Body of pancreas (tissue), 2 donors: ENCODE measurements around the gene ANXA3. TPM values are rescaled to one million over a fixed set of nuclear protein-coding genes. Genes with fewer than 3 reads are reported as not detected.

Source experiments
- small RNA-seq: library from RNA; depleted of rRNA; stranded (forward); fragments of <200 nt; gene quantifications from one replicate; pipeline ENCODE3, GENCODE V24; 2016
- total RNA-seq, 2 donors: library from RNA; depleted of rRNA; stranded (reverse); fragments of >200 nt; gene quantifications; one replicate each; pipeline ENCODE4 v1.1.0, GENCODE V29; 2016

ANXA3 gene
- total RNA-seq, 2 donors from 2014 or later = 35.9 to 65.1 TPM

Small RNA genes within 50 kb of the gene (small RNA-seq; reads per million reads assigned to genes)
- gene HIGD1AP13 = not detected
- not detected for gene RF00019

Other genes starting within 250 kb of the ANXA3 start
- gene BMP2K, start 224.6 kb downstream of the ANXA3 start, total RNA-seq = 10 to 100 TPM; 15.8 to 18.9 TPM